ENCODE results near the gene FOXE1. TPM values are rescaled to one million over a fixed set of nuclear protein-coding genes. Genes with fewer than 3 reads are reported as not detected.

FOXE1 gene
- total RNA-seq, 4 donors from 2014 or later: not detected

GRCh38 chr9:97892421-97892820, 39.4 kb downstream of the FOXE1 start:
- no peak for ATAC-seq (ENCODE audit: low FRiP score)
- TF ChIP-seq, protein P1, sequence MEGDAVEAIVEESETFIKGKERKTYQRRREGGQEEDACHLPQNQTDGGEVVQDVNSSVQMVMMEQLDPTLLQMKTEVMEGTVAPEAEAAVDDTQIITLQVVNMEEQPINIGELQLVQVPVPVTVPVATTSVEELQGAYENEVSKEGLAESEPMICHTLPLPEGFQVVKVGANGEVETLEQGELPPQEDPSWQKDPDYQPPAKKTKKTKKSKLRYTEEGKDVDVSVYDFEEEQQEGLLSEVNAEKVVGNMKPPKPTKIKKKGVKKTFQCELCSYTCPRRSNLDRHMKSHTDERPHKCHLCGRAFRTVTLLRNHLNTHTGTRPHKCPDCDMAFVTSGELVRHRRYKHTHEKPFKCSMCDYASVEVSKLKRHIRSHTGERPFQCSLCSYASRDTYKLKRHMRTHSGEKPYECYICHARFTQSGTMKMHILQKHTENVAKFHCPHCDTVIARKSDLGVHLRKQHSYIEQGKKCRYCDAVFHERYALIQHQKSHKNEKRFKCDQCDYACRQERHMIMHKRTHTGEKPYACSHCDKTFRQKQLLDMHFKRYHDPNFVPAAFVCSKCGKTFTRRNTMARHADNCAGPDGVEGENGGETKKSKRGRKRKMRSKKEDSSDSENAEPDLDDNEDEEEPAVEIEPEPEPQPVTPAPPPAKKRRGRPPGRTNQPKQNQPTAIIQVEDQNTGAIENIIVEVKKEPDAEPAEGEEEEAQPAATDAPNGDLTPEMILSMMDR (IDR thresholded peaks at IDR 0.05): no peak
- no peak for DNase-seq (ENCODE audit: low spot score)

GRCh38 chr9:97895211-97895610, 42.2 kb downstream of the FOXE1 start:
- TF ChIP-seq, protein P1 (IDR thresholded peaks at IDR 0.05): no peak
- no peak for ATAC-seq (ENCODE audit: low FRiP score)
- no peak for DNase-seq (ENCODE audit: low spot score)

DNA sequence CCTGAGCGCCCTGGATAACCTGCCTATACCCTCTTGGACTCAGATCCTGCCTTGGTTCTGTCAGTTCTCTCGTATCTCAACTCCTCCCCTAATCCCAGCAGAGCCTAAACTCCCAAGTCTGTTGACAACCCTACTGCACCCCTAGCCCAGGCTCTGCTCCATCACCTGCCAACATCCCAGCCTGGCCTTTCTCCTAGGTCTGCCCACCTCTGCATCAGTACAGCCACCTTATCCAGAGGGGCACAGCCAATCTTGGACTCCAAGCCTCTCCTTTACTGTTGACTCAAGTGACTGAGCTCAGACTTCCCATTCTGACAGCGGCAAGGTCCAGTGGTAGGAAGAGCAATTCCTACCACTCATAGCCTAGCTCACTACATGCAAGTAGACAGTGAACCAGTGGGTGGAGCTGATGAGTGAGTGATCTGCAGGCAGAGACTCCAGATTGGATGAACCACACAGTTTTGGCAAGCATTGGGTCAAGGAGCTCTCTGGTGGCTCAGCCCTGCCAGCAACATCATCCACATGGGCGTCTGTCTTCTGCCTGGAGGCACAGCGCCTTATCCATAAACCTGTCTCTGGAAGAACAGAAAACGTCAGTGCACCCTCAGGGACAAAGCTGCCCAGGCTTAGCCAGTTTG, 42.8 kb downstream of the FOXE1 start:
- no peak for DNase-seq (ENCODE audit: low spot score)
- no peak for ATAC-seq (ENCODE audit: low FRiP score)
- TF ChIP-seq, protein P1 (IDR thresholded peaks at IDR 0.05): no peak

DNA sequence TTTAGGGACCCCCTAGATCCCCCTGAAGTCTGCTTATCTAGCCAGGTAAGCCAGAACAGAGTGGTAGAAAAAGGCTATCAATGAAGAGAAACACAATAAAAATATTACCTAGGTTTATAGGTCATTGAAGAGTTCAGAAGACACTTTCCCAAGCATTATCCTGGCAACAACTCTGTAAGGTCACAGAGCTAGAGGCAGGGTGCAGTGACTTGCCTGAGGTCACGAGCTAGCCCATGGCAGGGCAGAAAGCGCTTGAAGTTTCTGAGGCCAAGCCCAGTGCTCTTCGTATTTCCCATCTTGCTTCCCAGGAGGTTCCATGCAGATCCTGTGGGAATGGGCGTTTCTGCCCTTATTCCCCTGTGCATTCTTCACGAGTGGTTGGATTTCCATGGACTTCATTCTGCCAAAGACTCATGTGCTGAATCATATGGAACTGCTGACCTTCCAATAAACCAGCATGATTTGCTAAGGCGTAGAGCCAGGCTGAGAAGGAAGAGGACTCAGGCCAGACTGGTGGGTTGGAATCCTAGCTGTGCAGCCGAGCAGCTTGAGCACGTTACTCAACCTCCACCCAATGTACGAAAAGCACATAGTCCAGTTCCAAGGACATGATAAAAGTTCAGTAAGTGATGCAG, 47.2 kb downstream of the FOXE1 start:
- no peak for DNase-seq (ENCODE audit: low spot score)
- TF ChIP-seq, protein P1 (IDR thresholded peaks at IDR 0.05): no peak
- no peak for ATAC-seq (ENCODE audit: low FRiP score)

DNA sequence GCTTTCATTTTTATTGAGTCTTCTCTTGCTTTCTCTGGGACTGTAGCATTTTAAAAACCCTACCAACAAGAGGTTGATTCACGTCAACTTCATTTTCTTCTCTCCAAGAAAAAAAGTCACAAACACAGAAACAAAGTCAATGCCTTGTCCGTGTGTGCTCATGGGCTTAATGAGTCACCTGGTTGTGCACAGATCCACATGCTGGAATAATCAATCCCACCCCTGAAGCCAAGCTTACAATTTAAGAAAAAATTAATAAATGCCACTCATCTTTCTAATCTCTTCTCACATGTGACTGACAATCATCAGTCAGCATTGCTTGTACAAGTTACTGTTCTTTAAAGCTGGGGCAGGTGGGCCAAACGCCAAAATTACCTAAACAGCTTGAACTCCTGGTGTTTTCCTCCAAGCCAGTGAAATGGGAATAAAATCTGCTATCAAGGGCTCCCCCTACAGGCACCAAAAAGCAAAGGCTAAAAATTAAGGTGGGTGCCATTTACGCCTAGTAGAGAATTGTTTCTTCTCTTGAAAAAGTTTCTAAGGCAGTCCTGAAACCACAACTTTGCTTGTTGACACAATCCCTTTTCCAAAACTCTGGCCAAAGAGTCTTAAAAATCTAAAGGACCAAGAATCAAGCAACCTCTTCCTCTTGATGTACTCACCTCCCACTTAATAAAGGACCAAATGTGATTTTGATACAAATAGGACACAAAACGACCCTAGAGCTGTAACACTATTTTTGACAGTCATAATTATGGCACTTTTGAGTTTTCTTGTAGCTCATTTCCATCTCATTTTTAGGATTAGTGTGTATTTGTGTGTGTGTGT, 47.9 kb downstream of the FOXE1 start:
- ATAC-seq (ENCODE audit: low FRiP score) (no peak), DNase-seq (ENCODE audit: low spot score) (no peak)
- TF ChIP-seq, protein P1 (IDR thresholded peaks at IDR 0.05): no peak

DNA sequence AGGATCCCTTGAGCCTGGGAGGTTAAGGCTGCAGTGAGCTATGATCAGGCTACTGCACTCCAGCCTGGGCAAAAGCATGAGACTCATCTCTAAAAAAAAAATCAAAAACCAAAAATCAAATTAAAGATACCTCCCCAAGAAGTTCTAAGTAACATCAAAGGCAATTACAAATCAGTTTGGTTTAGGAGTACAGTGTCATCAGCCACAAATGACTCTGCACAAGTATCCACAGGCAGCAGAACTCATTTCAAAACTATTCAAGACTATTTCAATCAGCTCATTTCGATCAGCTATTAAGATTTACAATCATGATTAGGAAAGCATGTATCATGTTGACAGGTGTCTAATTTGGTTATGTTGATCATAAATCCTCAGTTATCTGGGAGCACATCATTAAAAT, 50.2 kb downstream of the FOXE1 start:
- no peak for DNase-seq (ENCODE audit: low spot score)
- no peak for ATAC-seq (ENCODE audit: low FRiP score)
- TF ChIP-seq, protein P1 (IDR thresholded peaks at IDR 0.05): no peak
